ENCODE measurements around the gene FPGS.

GRCh38 chr9:127848756-127849504, 46.2 kb downstream of the FPGS start:
- TF ChIP-seq CTCF (IDR thresholded peaks at IDR 0.05; ENCODE audit: low read depth, low read length, poor library complexity, severe bottlenecking) (no peak), EZH2phosphoT487 (IDR thresholded peaks at IDR 0.05; ENCODE audit: borderline replicate concordance, low read length) (no peak)

Data from DOHH2 (cell line).